Measurements from ENCODE around the gene POLD1.
A peak's percentile ranks its signal among the peaks of the same experiment; 100 is the strongest.

POLD1 gene

GRCh38 chr19:50417111-50418081 is 33.2 kb downstream of the POLD1 start:
- DNase-seq (ENCODE audit: extremely low read depth in 1 of 2, low read depth in 1 of 2) = no peak

- no peak for DNase-seq (ENCODE audit: extremely low read depth in 1 of 2, low read depth in 1 of 2)
Observed at GRCh38 chr19:50418176-50419021, 34.3 kb downstream of the POLD1 start, which contains the start of gene SPIB. Gene SPIB (plus strand): TSS chr19:50418938. CDS start chr19:50418963, 25 bp downstream.

- no peak for DNase-seq (ENCODE audit: extremely low read depth in 1 of 2, low read depth in 1 of 2)
Observed at GRCh38 chr19:50419022-50419579, 35.0 kb downstream of the POLD1 start.

GRCh38 chr19:50419580-50420035 is 35.5 kb downstream of the POLD1 start:
- no peak for DNase-seq (ENCODE audit: extremely low read depth in 1 of 2, low read depth in 1 of 2)

GRCh38 chr19:50420127-50420526 is 36.0 kb downstream of the POLD1 start:
- DNase-seq (ENCODE audit: extremely low read depth in 1 of 2, low read depth in 1 of 2) = no peak

GRCh38 chr19:50420808-50421207 is 36.7 kb downstream of the POLD1 start:
- DNase-seq (ENCODE audit: extremely low read depth in 1 of 2, low read depth in 1 of 2) = no peak

- DNase-seq (ENCODE audit: extremely low read depth in 1 of 2, low read depth in 1 of 2) = no peak
Observed at GRCh38 chr19:50422397-50423278, 38.5 kb downstream of the POLD1 start.

- DNase-seq (ENCODE audit: extremely low read depth in 1 of 2, low read depth in 1 of 2) = no peak
Observed at GRCh38 chr19:50423279-50424113, 39.3 kb downstream of the POLD1 start.

GRCh38 chr19:50425581-50425980 is 41.4 kb downstream of the POLD1 start:
- no peak for DNase-seq (ENCODE audit: extremely low read depth in 1 of 2, low read depth in 1 of 2)

- no peak for DNase-seq (ENCODE audit: extremely low read depth in 1 of 2, low read depth in 1 of 2)
Observed at GRCh38 chr19:50427318-50427925, 43.3 kb downstream of the POLD1 start.

- no peak for DNase-seq (ENCODE audit: extremely low read depth in 1 of 2, low read depth in 1 of 2)
Observed at GRCh38 chr19:50427997-50428425, 43.9 kb downstream of the POLD1 start.

- DNase-seq (ENCODE audit: extremely low read depth in 1 of 2, low read depth in 1 of 2) = no peak
Observed at GRCh38 chr19:50428772-50429463, 44.8 kb downstream of the POLD1 start.

- no peak for DNase-seq (ENCODE audit: extremely low read depth in 1 of 2, low read depth in 1 of 2)
Observed at GRCh38 chr19:50430888-50431342, 46.8 kb downstream of the POLD1 start.

GRCh38 chr19:50431343-50432220 is 47.4 kb downstream of the POLD1 start:
- DNase-seq (ENCODE audit: extremely low read depth in 1 of 2, low read depth in 1 of 2) = peak; percentile 63 to 83

- no peak for DNase-seq (ENCODE audit: extremely low read depth in 1 of 2, low read depth in 1 of 2)
Observed at GRCh38 chr19:50432221-50433028, 48.3 kb downstream of the POLD1 start, which contains the start of gene MYBPC2. Gene MYBPC2 (plus strand): TSS chr19:50432892. CDS start chr19:50432954, 62 bp downstream.

Data from activated CD8-positive, alpha-beta memory T cell treated with anti-CD3 and anti-CD28 coated beads for 1 hour (primary cell).